SK-N-DZ (cell line): ENCODE data around the gene KIF20B. TPM values are rescaled to one million over a fixed set of nuclear protein-coding genes. Genes with fewer than 3 reads are reported as not detected.

ENCODE experiments used
- DNase-seq: peaks from one replicate; pipeline ENCODE4 v3.0.0-alpha.2; 2015; ENCODE audit warnings: low spot score
- polyA plus RNA-seq, 2 experiments: library from polyadenylated mRNA; depleted of rRNA; stranded (reverse); fragments of >200 nt; gene quantifications; 2 replicates each; pipeline ENCODE4 v1.2.3, GENCODE V29; 2014

KIF20B gene
- 25.1 and 27.2 TPM in 2 replicates for polyA plus RNA-seq (2014; cell fraction: cytosol; rRNA removed)
- polyA plus RNA-seq (2014; cell fraction: nucleus; rRNA removed) = 29.6 and 30.8 TPM in 2 replicates

- DNase-seq = peak; percentile 97
Measured at GRCh38 chr10:89701242-89702120, at the start of gene KIF20B. Gene KIF20B (plus strand): TSS chr10:89701590. CDS start chr10:89705295, 3,705 bp downstream.

GRCh38 chr10:89651916-89652573, 49.3 kb upstream of the KIF20B start:
- no peak for DNase-seq

GRCh38 chr10:89652806-89653370, 48.5 kb upstream of the KIF20B start:
- DNase-seq = no peak

GRCh38 chr10:89653410-89653869, 48.0 kb upstream of the KIF20B start:
- no peak for DNase-seq

- no peak for DNase-seq
Measured at GRCh38 chr10:89655722-89656121, 45.7 kb upstream of the KIF20B start.

- no peak for DNase-seq
Measured at GRCh38 chr10:89657302-89657701, 44.1 kb upstream of the KIF20B start.

GRCh38 chr10:89659143-89660131, 42.0 kb upstream of the KIF20B start:
- DNase-seq = no peak

- DNase-seq = no peak
Measured at GRCh38 chr10:89662596-89662995, 38.8 kb upstream of the KIF20B start.

- no peak for DNase-seq
Measured at GRCh38 chr10:89663144-89663543, 38.2 kb upstream of the KIF20B start.

- no peak for DNase-seq
Measured at GRCh38 chr10:89664203-89664602, 37.2 kb upstream of the KIF20B start.

- DNase-seq = no peak
Measured at GRCh38 chr10:89665302-89665701, 36.1 kb upstream of the KIF20B start.

GRCh38 chr10:89666138-89666537, 35.3 kb upstream of the KIF20B start:
- DNase-seq = no peak

- DNase-seq = peak; percentile 70
Measured at GRCh38 chr10:89668386-89669071, 32.9 kb upstream of the KIF20B start.

- no peak for DNase-seq
Measured at GRCh38 chr10:89669985-89670384, 31.4 kb upstream of the KIF20B start.

GRCh38 chr10:89670926-89671325, 30.5 kb upstream of the KIF20B start:
- no peak for DNase-seq

- no peak for DNase-seq
Measured at GRCh38 chr10:89677341-89677740, 24.0 kb upstream of the KIF20B start.

- DNase-seq = no peak
Measured at GRCh38 chr10:89679986-89680385, 21.4 kb upstream of the KIF20B start.

- DNase-seq = peak; percentile 12
Measured at GRCh38 chr10:89683883-89684282, 17.5 kb upstream of the KIF20B start.

- DNase-seq = no peak
Measured at GRCh38 chr10:89684604-89685003, 16.8 kb upstream of the KIF20B start.

- no peak for DNase-seq
Measured at GRCh38 chr10:89685936-89686335, 15.5 kb upstream of the KIF20B start.
